GM12878 (cell line): ENCODE data around the gene SORCS2. TPM values are rescaled to one million over a fixed set of nuclear protein-coding genes. Genes with fewer than 3 reads are reported as not detected.

Experiments
- ATAC-seq: fragments of 200-7000 bp; cut with Tn5 transposase; 3 replicates; pipeline ENCODE4 v1.9.1; 2020; ENCODE audit warnings: mild to moderate bottlenecking, moderate library complexity
- BruUV-seq: library from RNA; stranded (reverse); fragments of 400-500 nt; replicated peaks from 2 replicates; lab custom pipeline; 2021; lab: Mats Ljungman, UMichigan
- CTCF ChIA-PET: fragments of 300-600 bp; sonication (Branson Sonifier 250); formaldehyde crosslinking; extraction: SDS; loops from one replicate; lab custom pipeline; 2021; ENCODE audit warnings: inconsistent platforms; lab: Yijun Ruan, JAX
- POLR2A ChIA-PET: fragments of 350-600 bp; formaldehyde crosslinking; extraction: SDS; loops from one replicate; lab custom pipeline; 2021; ENCODE audit warnings: inconsistent platforms; lab: Charles Lee
- RAD21 ChIA-PET: fragments of 300-600 bp; sonication (Branson Sonifier 250); formaldehyde crosslinking; loops from one replicate; lab custom pipeline; 2023; ENCODE audit warnings: antibody characterized with exemption; ENCODE audit not compliant: unreplicated experiment; lab: Charles Lee
- SMC1A ChIA-PET: fragments of 300-600 bp; sonication (Branson Sonifier 250); formaldehyde crosslinking; loops from one replicate; lab custom pipeline; 2023; ENCODE audit not compliant: unreplicated experiment, uncharacterized antibody; lab: Charles Lee
- DNase-seq: peaks from one replicate; pipeline ENCODE4 v3.0.0-alpha.2; 2011; ENCODE audit warnings: low read depth, low spot score
- FAIRE-seq: peaks from 3 replicates; lab custom pipeline; 2011; peaks lifted over from hg19 to GRCh38; lab: Jason Lieb, UNC
- H2AFZ ChIP-seq: 2 replicates; pipeline ENCODE4 v1.6.0; 2011; ENCODE audit warnings: low read depth, low read length, control low read depth; ENCODE audit not compliant: control insufficient read depth
- H3K27ac ChIP-seq: 2 replicates; pipeline ENCODE4 v1.5.1; 2011; ENCODE audit warnings: control low read depth; ENCODE audit not compliant: control insufficient read depth, insufficient read depth
- H3K27me3 ChIP-seq, 2 experiments: replicated peaks in 1 of 2; 2 replicates each; pipeline versions ENCODE4 v1.6.0 to v1.6.1; 2011; ENCODE audit warnings: low read length in 1 of 2; ENCODE audit not compliant: control insufficient read depth in 2 of 2, insufficient read depth in 2 of 2
- H3K36me3 ChIP-seq, 2 experiments: 2 replicates each; pipeline ENCODE4 v1.5.1; 2011; ENCODE audit warnings: low read length in 1 of 2; ENCODE audit not compliant: control insufficient read depth in 2 of 2, insufficient read depth in 2 of 2
- H3K4me1 ChIP-seq: 2 replicates; pipeline ENCODE4 v1.6.1; 2011; ENCODE audit warnings: mild to moderate bottlenecking, low read length, moderate library complexity, mixed read lengths; ENCODE audit not compliant: control insufficient read depth, insufficient read depth
- H3K4me2 ChIP-seq: 2 replicates; pipeline ENCODE4 v1.6.0; 2011; ENCODE audit warnings: control low read depth; ENCODE audit not compliant: control insufficient read depth, insufficient read depth
- H3K4me3 ChIP-seq: fragments of 200-600 bp; sonication (generic); 2 replicates; pipeline ENCODE4 v1.5.1; 2016
- H3K79me2 ChIP-seq: 2 replicates; pipeline ENCODE4 v1.6.0; 2011; ENCODE audit warnings: low read length; ENCODE audit not compliant: control insufficient read depth, insufficient read depth
- H3K9ac ChIP-seq: 2 replicates; pipeline ENCODE4 v1.8.0; 2011; ENCODE audit warnings: low read length, control low read depth, mixed read lengths; ENCODE audit not compliant: control insufficient read depth, insufficient read depth
- H3K9me3 ChIP-seq: replicated peaks from 3 replicates; pipeline ENCODE4 v1.5.1; 2011; ENCODE audit warnings: mild to moderate bottlenecking, low read length; ENCODE audit not compliant: control insufficient read depth, insufficient read depth
- H4K20me1 ChIP-seq: 2 replicates; pipeline ENCODE4 v1.6.0; 2011; ENCODE audit not compliant: control insufficient read depth, insufficient read depth
- BHLHE40 ChIP-seq, 2 experiments: fragments of 450-650 bp in 1 of 2; IDR thresholded peaks; 2 replicates each; pipeline ENCODE4 v1.6.1; 2011 to 2017; ENCODE audit warnings: low read depth in 2 of 2, borderline replicate concordance in 1 of 2, improper control_type of control experiment in 1 of 2, low read length in 1 of 2, mild to moderate bottlenecking in 1 of 2
- BMI1 ChIP-seq: fragments of 450-650 bp; IDR thresholded peaks from 2 replicates; pipeline ENCODE4 v1.6.1; 2016; ENCODE audit warnings: mild to moderate bottlenecking, moderate library complexity, borderline replicate concordance
- CBX5 ChIP-seq: sonication (generic); IDR thresholded peaks from 2 replicates; pipeline ENCODE4 v1.6.1; 2016; ENCODE audit warnings: low read depth, moderate library complexity, mild to moderate bottlenecking, inconsistent platforms
- CHD1 ChIP-seq: IDR thresholded peaks from 2 replicates; pipeline ENCODE4 v1.6.1; 2012; ENCODE audit warnings: low read depth, low read length, improper control_type of control experiment
- ETV6 ChIP-seq, 2 experiments: fragments of 450-650 bp in 1 of 2; IDR thresholded peaks in 1 of 2; conservative IDR thresholded peaks in 1 of 2; 2 replicates each; pipeline ENCODE4 v1.6.1; 2014; ENCODE audit warnings: antibody characterized with exemption in 1 of 2, borderline replicate concordance in 1 of 2, low read depth in 1 of 2, mild to moderate bottlenecking in 1 of 2, moderate library complexity in 1 of 2
- MYC ChIP-seq: IDR thresholded peaks from 2 replicates; pipeline ENCODE4 v1.6.1; 2011; ENCODE audit warnings: mild to moderate bottlenecking, low read length, moderate library complexity, inconsistent platforms; ENCODE audit not compliant: insufficient read depth, insufficient replicate concordance, insufficient read length, severe bottlenecking
- NFIC ChIP-seq: IDR thresholded peaks from 2 replicates; pipeline ENCODE4 v1.6.1; 2012; ENCODE audit warnings: low read depth, mild to moderate bottlenecking, inconsistent platforms, low read length, moderate library complexity
- POLR2AphosphoS5 ChIP-seq: IDR thresholded peaks from 2 replicates; pipeline ENCODE4 v1.6.1; 2011; ENCODE audit warnings: mild to moderate bottlenecking, low read length, inconsistent platforms
- PRDM15 ChIP-seq: fragments of 450-650 bp; formaldehyde crosslinking; IDR thresholded peaks from 2 replicates; pipeline ENCODE4 v1.4.0; 2020; ENCODE audit warnings: mild to moderate bottlenecking, moderate library complexity
- RBBP5 ChIP-seq: fragments of 200-600 bp; sonication (generic); conservative IDR thresholded peaks from 2 replicates; pipeline ENCODE4 v1.6.1; 2016
- RUNX3 ChIP-seq: IDR thresholded peaks from 2 replicates; pipeline ENCODE4 v1.6.1; 2012; ENCODE audit warnings: low read length, inconsistent platforms
- SP1 ChIP-seq: IDR thresholded peaks from one replicate; pipeline ENCODE4 v1.6.1; 2011; ENCODE audit warnings: low read depth, low read length
- SUZ12 ChIP-seq: fragments of 200-600 bp; sonication (generic); IDR thresholded peaks from one replicate; pipeline ENCODE4 v1.6.1; 2018; ENCODE audit warnings: antibody characterized with exemption, mild to moderate bottlenecking; ENCODE audit not compliant: unreplicated experiment
- TARDBP ChIP-seq: IDR thresholded peaks from 2 replicates; pipeline ENCODE4 v1.6.1; 2016; ENCODE audit warnings: borderline replicate concordance
- ZBTB33 ChIP-seq: fragments of 450-650 bp; IDR thresholded peaks from 2 replicates; pipeline ENCODE4 v1.6.1; 2017; ENCODE audit warnings: mild to moderate bottlenecking
- ZNF24 ChIP-seq: fragments of 450-650 bp; IDR thresholded peaks from 2 replicates; pipeline ENCODE4 v1.6.1; 2017; ENCODE audit warnings: antibody characterized with exemption, mild to moderate bottlenecking
- WGBS: methylation state at CpG from one replicate; pipeline ENCODE4 v1.1.6; 2016; ENCODE audit warnings: low lambda C conversion rate; ENCODE audit not compliant: insufficient replicate concordance, insufficient coverage; ENCODE audit errors: missing lambda C conversion rate; 5-methylcytosine and 5-hydroxymethylcytosine counted together
- in situ Hi-C: fragments of 300-500 bp; cut with MboI; formaldehyde crosslinking; loops from 9 replicates; pipeline ENCODE4 v1.14.3; 2018; ENCODE audit warnings: mixed read lengths
- intact Hi-C: fragments of 100-400 bp; cut with micrococcal nuclease; formaldehyde crosslinking; loops from one replicate; pipeline ENCODE4 v1.14.2; 2022; ENCODE audit not compliant: unreplicated experiment
- polyA plus RNA-seq, 11 experiments: library from polyadenylated mRNA; depleted of rRNA in 4 of 11; unstranded in 6 of 11; stranded (reverse) in 5 of 11; fragments of >200 nt; fragmentation: Nextera tagmentation in 4 of 11; fragmentation: Illumina TruSeq in 1 of 11; extraction: Ambion mirVana in 4 of 11; extraction: Trizol in 1 of 11; gene quantifications; 1 replicate in 1 of 11; 2 replicates in 10 of 11; pipeline versions ENCODE4 v1.2.1 to v1.2.3, GENCODE V29; 2011 to 2016; ENCODE audit warnings: inconsistent platforms in 2 of 11, missing spikeins in 2 of 11, low read depth in 1 of 11
- total RNA-seq, 4 experiments: library from RNA; depleted of rRNA in 3 of 4; stranded (reverse); fragments of >200 nt in 3 of 4; fragmentation: Illumina TruSeq in 1 of 4; extraction: Trizol in 1 of 4; gene quantifications; 2 replicates each; pipeline versions ENCODE4 v1.2.1 to v1.2.3, GENCODE V29; 2013 to 2021
- TF ChIP-seq, protein P1 (sequence below): IDR thresholded peaks from 2 replicates; pipeline ENCODE4 v1.6.1; 2012; ENCODE audit warnings: low read depth, low read length, improper control_type of control experiment

Gene SORCS2
- total and polyA plus RNA-seq, 10 of the 15 experiments (the other 5 are each of a cell fraction or from before 2014, with no cell fraction given): 0.01 to 0.15 (median 0.05) TPM; not detected in 5

DNA sequence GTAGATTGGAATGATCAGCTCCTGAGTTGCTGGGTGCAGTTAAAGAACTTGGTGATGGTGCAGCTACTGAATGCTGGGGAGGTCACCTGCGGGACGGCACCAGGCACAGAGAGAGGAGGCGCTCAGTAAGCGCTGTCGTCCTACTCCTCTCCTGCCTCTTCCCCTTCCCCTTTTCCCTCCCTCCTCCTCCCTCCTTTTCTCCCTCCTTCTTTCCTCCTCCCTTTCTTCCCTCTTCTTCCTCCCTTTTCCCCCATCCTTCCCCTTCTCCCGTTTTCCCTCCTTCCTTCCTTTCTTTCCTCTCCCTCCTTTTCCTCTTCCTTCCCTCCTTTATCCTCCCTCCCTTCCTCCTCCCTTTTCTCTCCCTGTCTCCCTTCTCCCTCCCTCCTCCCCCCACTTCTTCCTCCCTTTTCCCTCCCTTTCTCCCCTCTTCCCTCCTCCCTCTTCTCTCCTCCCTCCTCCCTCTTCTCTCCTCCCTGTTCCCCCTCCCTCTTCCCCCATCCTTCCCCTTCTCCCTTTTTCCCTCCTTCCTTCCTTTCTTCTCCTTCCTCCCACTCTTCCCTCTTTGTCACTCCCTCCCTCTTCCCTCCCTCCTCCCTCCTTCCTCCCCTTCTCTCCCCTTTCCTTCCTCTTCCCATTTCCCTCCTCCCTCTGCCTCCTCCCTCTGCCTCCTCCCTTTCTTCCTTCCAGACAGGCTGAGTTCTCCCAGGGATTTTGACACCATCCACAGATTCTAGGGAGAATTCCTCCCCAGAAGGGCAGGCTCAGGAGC lies 330.3 kb downstream of the SORCS2 start (continued):
- TF ChIP-seq ZBTB33 (no peak), RUNX3 (no peak), POLR2AphosphoS5 (no peak), BHLHE40 (IDR thresholded peaks at IDR 0.05; ENCODE audit: borderline replicate concordance in 1 of 2, low read depth in 2 of 2, low read length in 1 of 2) (no peak), CBX5 (no peak)
- TF ChIP-seq, protein P1, sequence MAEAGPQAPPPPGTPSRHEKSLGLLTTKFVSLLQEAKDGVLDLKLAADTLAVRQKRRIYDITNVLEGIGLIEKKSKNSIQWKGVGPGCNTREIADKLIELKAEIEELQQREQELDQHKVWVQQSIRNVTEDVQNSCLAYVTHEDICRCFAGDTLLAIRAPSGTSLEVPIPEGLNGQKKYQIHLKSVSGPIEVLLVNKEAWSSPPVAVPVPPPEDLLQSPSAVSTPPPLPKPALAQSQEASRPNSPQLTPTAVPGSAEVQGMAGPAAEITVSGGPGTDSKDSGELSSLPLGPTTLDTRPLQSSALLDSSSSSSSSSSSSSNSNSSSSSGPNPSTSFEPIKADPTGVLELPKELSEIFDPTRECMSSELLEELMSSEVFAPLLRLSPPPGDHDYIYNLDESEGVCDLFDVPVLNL: no peak

DNA sequence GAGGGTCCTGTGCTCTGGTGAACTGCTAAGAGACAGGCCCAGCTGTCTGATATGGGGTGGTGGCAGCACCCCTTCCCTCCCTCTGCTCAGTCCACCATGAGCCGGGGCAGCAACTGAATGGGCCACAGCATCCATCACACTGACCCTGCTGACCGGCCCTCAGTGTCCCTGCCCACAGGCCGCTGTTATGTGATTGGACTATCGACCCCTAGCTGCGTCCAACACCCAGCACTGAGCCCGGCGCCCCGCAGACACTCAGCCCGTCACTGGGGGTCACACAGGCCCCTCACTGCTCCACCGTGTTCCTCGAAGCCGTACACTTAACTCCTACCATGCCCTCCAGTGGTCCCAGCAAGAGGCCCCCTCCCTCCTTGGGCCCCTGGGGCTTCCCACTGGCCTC lies 331.2 kb downstream of the SORCS2 start:
- H3K4me2 ChIP-seq: no peak overlapping the region
- intact Hi-C loops: no loop called here
- FAIRE-seq (no peak), DNase-seq (no peak), ATAC-seq (no peak)
- CTCF ChIA-PET: no interaction called here
- no peaks in the 10 kb centered on the region for H3K79me2 ChIP-seq
- in situ Hi-C loops: no loop called here
- no peaks in the 10 kb centered on the region for H3K4me1 ChIP-seq
- no peaks in the 10 kb centered on the region for H3K36me3 ChIP-seq
- POLR2A ChIA-PET: no interaction called here
- BruUV-seq: no TSS peak
- no peak overlapping the region for H3K9ac ChIP-seq
- WGBS: 38% methylated on average over 12 of the region's 12 CpGs
- H3K27me3 ChIP-seq: peaks cover 0 to 4% of the 10 kb centered on the region in 2 experiments; a peak in 2 of 4 replicates
- no peaks in the 10 kb centered on the region for H4K20me1 ChIP-seq
- SMC1A ChIA-PET: no interaction called here
- RAD21 ChIA-PET: no interaction called here
- no peaks in the 10 kb centered on the region for H3K9me3 ChIP-seq
- H2AFZ ChIP-seq: no peak overlapping the region
- H3K27ac ChIP-seq: no peak overlapping the region
- H3K4me3 ChIP-seq: no peak overlapping the region
- TF ChIP-seq RBBP5: no peak
- no peak for TF ChIP-seq ZNF24
- no peak for TF ChIP-seq CHD1
- TF ChIP-seq BMI1: no peak
- no peak for TF ChIP-seq TARDBP
- TF ChIP-seq MYC: no peak
- no peak for TF ChIP-seq SP1
- no peak for TF ChIP-seq ETV6 (conservative IDR thresholded peaks at IDR 0.05 in 1 of 2, IDR thresholded peaks at IDR 0.05 in 1 of 2; ENCODE audit: borderline replicate concordance in 1 of 2, low read depth in 1 of 2)
- TF ChIP-seq SUZ12: no peak
- no peak for TF ChIP-seq PRDM15 (CRISPR knock-in tag)
- TF ChIP-seq NFIC: no peak
